ENCODE results near the gene MELK.

GRCh38 chr9:36671561-36671960, 98.9 kb downstream of the MELK start:
- TF ChIP-seq, protein P1, sequence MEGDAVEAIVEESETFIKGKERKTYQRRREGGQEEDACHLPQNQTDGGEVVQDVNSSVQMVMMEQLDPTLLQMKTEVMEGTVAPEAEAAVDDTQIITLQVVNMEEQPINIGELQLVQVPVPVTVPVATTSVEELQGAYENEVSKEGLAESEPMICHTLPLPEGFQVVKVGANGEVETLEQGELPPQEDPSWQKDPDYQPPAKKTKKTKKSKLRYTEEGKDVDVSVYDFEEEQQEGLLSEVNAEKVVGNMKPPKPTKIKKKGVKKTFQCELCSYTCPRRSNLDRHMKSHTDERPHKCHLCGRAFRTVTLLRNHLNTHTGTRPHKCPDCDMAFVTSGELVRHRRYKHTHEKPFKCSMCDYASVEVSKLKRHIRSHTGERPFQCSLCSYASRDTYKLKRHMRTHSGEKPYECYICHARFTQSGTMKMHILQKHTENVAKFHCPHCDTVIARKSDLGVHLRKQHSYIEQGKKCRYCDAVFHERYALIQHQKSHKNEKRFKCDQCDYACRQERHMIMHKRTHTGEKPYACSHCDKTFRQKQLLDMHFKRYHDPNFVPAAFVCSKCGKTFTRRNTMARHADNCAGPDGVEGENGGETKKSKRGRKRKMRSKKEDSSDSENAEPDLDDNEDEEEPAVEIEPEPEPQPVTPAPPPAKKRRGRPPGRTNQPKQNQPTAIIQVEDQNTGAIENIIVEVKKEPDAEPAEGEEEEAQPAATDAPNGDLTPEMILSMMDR (IDR thresholded peaks at IDR 0.05) = no peak
- no peak for TF ChIP-seq POLR2A (IDR thresholded peaks at IDR 0.05)
